IMR-90 (cell line): Measurements from ENCODE around the gene WASHC4. TPM values are rescaled to one million over a fixed set of nuclear protein-coding genes. Genes with fewer than 3 reads are reported as not detected.

Source experiments
- ATAC-seq: fragments of 200-7000 bp; cut with Tn5 transposase; 2 replicates; pipeline ENCODE4 v1.9.1; 2020; ENCODE audit warnings: low read depth, mild to moderate bottlenecking, moderate library complexity
- BruUV-seq: library from RNA; stranded (reverse); fragments of 400-500 nt; replicated peaks from 2 replicates; lab custom pipeline; 2021; lab: Mats Ljungman, UMichigan
- CTCF ChIA-PET: fragments of 300-600 bp; formaldehyde crosslinking; extraction: SDS; loops from one replicate; lab custom pipeline; 2021; ENCODE audit warnings: antibody characterized with exemption; lab: Yijun Ruan, JAX
- POLR2A ChIA-PET: fragments of 300-600 bp; sonication (Branson Sonifier 250); formaldehyde crosslinking; loops from one replicate; lab custom pipeline; 2022; ENCODE audit warnings: antibody characterized with exemption; ENCODE audit not compliant: unreplicated experiment; lab: Charles Lee
- DNase-seq: peaks from one replicate; pipeline ENCODE4 v3.0.0; 2013
- H2AFZ ChIP-seq: replicated peaks from 2 replicates; pipeline ENCODE3; 2013; ENCODE audit warnings: low read length, mild to moderate bottlenecking; ENCODE audit not compliant: poor library complexity
- H2AK5ac ChIP-seq: 2 replicates; pipeline ENCODE4 v1.6.1; 2013; ENCODE audit warnings: low read depth, low read length, inconsistent platforms
- H2AK9ac ChIP-seq: replicated peaks from 2 replicates; pipeline ENCODE3; 2013; ENCODE audit warnings: mild to moderate bottlenecking, low read depth, low read length, moderate library complexity; ENCODE audit not compliant: poor library complexity
- H2BK120ac ChIP-seq: 2 replicates; pipeline ENCODE4 v1.6.1; 2013; ENCODE audit warnings: low read depth, low read length, inconsistent platforms
- H2BK15ac ChIP-seq: 3 replicates; pipeline ENCODE4 v1.6.1; 2013; ENCODE audit warnings: low read depth, low read length, inconsistent platforms
- H2BK20ac ChIP-seq: 2 replicates; pipeline ENCODE4 v1.6.1; 2013; ENCODE audit warnings: low read depth, mild to moderate bottlenecking, inconsistent platforms, low read length, moderate library complexity
- H2BK5ac ChIP-seq: 2 replicates; pipeline ENCODE4 v1.6.1; 2013; ENCODE audit warnings: mild to moderate bottlenecking, low read depth, low read length, inconsistent platforms; ENCODE audit not compliant: poor library complexity, severe bottlenecking
- H3K14ac ChIP-seq: replicated peaks from 2 replicates; pipeline ENCODE4 v1.6.1; 2013; ENCODE audit warnings: low read depth, low read length, inconsistent platforms
- H3K18ac ChIP-seq: 2 replicates; pipeline ENCODE4 v1.6.1; 2013; ENCODE audit warnings: low read depth, low read length, control low read depth
- H3K23ac ChIP-seq: 2 replicates; pipeline ENCODE4 v1.6.1; 2013; ENCODE audit warnings: low read depth, low read length, inconsistent platforms
- H3K27ac ChIP-seq: 2 replicates; pipeline ENCODE4 v1.5.1; 2013; ENCODE audit warnings: mild to moderate bottlenecking, control low read depth, low read length; ENCODE audit not compliant: insufficient read depth
- H3K27me3 ChIP-seq: 2 replicates; pipeline ENCODE4 v1.6.1; 2013; ENCODE audit warnings: low read length; ENCODE audit not compliant: control insufficient read depth, insufficient read depth
- H3K36me3 ChIP-seq: 2 replicates; pipeline ENCODE4 v1.6.1; 2013; ENCODE audit warnings: low read length, mixed read lengths; ENCODE audit not compliant: control insufficient read depth, insufficient read depth
- H3K4ac ChIP-seq: 2 replicates; pipeline ENCODE4 v1.6.1; 2013; ENCODE audit warnings: low read depth, low read length, inconsistent platforms
- H3K4me1 ChIP-seq: 2 replicates; pipeline ENCODE4 v1.6.1; 2013; ENCODE audit warnings: low read length, mixed read lengths; ENCODE audit not compliant: control insufficient read depth, insufficient read depth
- H3K4me2 ChIP-seq: 2 replicates; pipeline ENCODE4 v1.6.1; 2013; ENCODE audit warnings: low read depth, mild to moderate bottlenecking, control low read depth, low read length, moderate library complexity
- H3K4me3 ChIP-seq: 2 replicates; pipeline ENCODE4 v1.5.1; 2013; ENCODE audit warnings: low read depth, mild to moderate bottlenecking, control low read depth, low read length, moderate library complexity; ENCODE audit not compliant: insufficient read depth
- H3K56ac ChIP-seq: 2 replicates; pipeline ENCODE4 v1.6.1; 2013; ENCODE audit warnings: low read length, inconsistent platforms; ENCODE audit not compliant: insufficient read depth; ENCODE audit errors: extremely low read depth
- H3K79me1 ChIP-seq, 2 experiments: 2 replicates each; pipeline ENCODE4 v1.6.1; 2013; ENCODE audit warnings: low read length in 2 of 2, inconsistent platforms in 1 of 2, low read depth in 1 of 2
- H3K9ac ChIP-seq: 2 replicates; pipeline ENCODE4 v1.6.1; 2013; ENCODE audit warnings: low read depth, low read length, control low read depth
- H3K9me1 ChIP-seq: 2 replicates; pipeline ENCODE4 v1.6.1; 2013; ENCODE audit warnings: low read length, inconsistent platforms; ENCODE audit not compliant: insufficient read depth
- H3K9me3 ChIP-seq: 2 replicates; pipeline ENCODE4 v1.6.1; 2013; ENCODE audit warnings: low read length; ENCODE audit not compliant: control insufficient read depth, insufficient read depth
- H4K20me1 ChIP-seq: 2 replicates; pipeline ENCODE4 v1.6.1; 2013; ENCODE audit warnings: low read length, inconsistent platforms; ENCODE audit not compliant: insufficient read depth
- H4K5ac ChIP-seq: 2 replicates; pipeline ENCODE4 v1.6.1; 2013; ENCODE audit warnings: mild to moderate bottlenecking, low read depth, low read length, control low read depth
- H4K8ac ChIP-seq, 2 experiments: 2 replicates each; pipeline ENCODE4 v1.6.1; 2013; ENCODE audit warnings: low read depth in 2 of 2, low read length in 2 of 2, control low read depth in 1 of 2, inconsistent platforms in 1 of 2
- H4K91ac ChIP-seq: 2 replicates; pipeline ENCODE4 v1.6.1; 2013; ENCODE audit warnings: low read depth, low read length, inconsistent platforms; ENCODE audit not compliant: insufficient read depth
- ELK1 ChIP-seq: fragments of 150-350 bp; IDR thresholded peaks from 2 replicates; pipeline ENCODE4 v1.6.1; 2016; ENCODE audit warnings: low read depth, mild to moderate bottlenecking, low read length, moderate library complexity, borderline replicate concordance
- FOS ChIP-seq: fragments of 150-350 bp; IDR thresholded peaks from 2 replicates; pipeline ENCODE4 v1.6.1; 2016; ENCODE audit warnings: low read depth, low read length
- MXI1 ChIP-seq: IDR thresholded peaks from 2 replicates; pipeline ENCODE4 v1.6.1; 2012; ENCODE audit warnings: low read depth, mild to moderate bottlenecking, low read length, moderate library complexity, borderline replicate concordance
- NFE2L2 ChIP-seq: fragments of 150-350 bp; IDR thresholded peaks from 2 replicates; pipeline ENCODE4 v1.6.1; 2016; ENCODE audit warnings: low read depth, mild to moderate bottlenecking, low read length
- POLR2A ChIP-seq: IDR thresholded peaks from 2 replicates; pipeline ENCODE4 v1.6.1; 2012; ENCODE audit warnings: mild to moderate bottlenecking, low read depth, low read length
- SMC3 ChIP-seq: fragments of 150-350 bp; IDR thresholded peaks from 2 replicates; pipeline ENCODE4 v1.6.1; 2016; ENCODE audit warnings: low read depth, mild to moderate bottlenecking, antibody characterized with exemption, low read length, moderate library complexity
- WGBS, 2 experiments: methylation state at CpG; one replicate each; pipeline versions ENCODE4 v1.1.5 to v1.1.7; 2013; ENCODE audit warnings: missing lambda C conversion rate in 2 of 2; ENCODE audit not compliant: insufficient read length in 1 of 2; ENCODE audit errors: extremely low coverage in 2 of 2; 5-methylcytosine and 5-hydroxymethylcytosine counted together
- dilution Hi-C: fragments of 300-500 bp; cut with HindIII; formaldehyde crosslinking; loops from one replicate; pipeline ENCODE4 v1.14.3; 2018; ENCODE audit warnings: low sequenced_read_pairs; ENCODE audit not compliant: unreplicated experiment
- in situ Hi-C: fragments of 300-500 bp; cut with MboI; formaldehyde crosslinking; loops from 3 replicates; pipeline ENCODE4 v1.14.3; 2019; ENCODE audit warnings: low sequenced_read_pairs, inconsistent platforms, mixed read lengths
- intact Hi-C: fragments of 100-400 bp; cut with micrococcal nuclease; formaldehyde crosslinking; loops from 2 replicates; pipeline ENCODE4 v1.10.0; 2022
- polyA plus RNA-seq, 3 experiments: library from polyadenylated mRNA; depleted of rRNA; stranded (reverse); fragments of >200 nt; gene quantifications; 2 replicates each; pipeline ENCODE4 v1.2.3, GENCODE V29; 2012; ENCODE audit warnings: low replicate concordance in 1 of 3
- total RNA-seq: library from RNA; depleted of rRNA; stranded (reverse); fragments of >200 nt; gene quantifications from 2 replicates; pipeline ENCODE4 v1.2.3, GENCODE V29; 2012

The WASHC4 gene
- total and polyA plus RNA-seq, 2 of the 4 experiments (the other 2 are of a cell fraction), result 16.4 to 47.0 TPM

GRCh38 chr12:105204916-105205315, 97.4 kb downstream of the WASHC4 start:
- peak overlapping the region; percentile 17; the same call in 1 of the 2 replicates for H2AK5ac ChIP-seq
- POLR2A ChIA-PET, result interaction anchor here (1.0 kb wide), 1 partner anchor 20 kb away, joined by 5 read pairs; no protein-coding TSS in a partner anchor
- intact Hi-C loops (no loop called here), dilution Hi-C loops (no loop called here), in situ Hi-C loops (loop anchor here (25.0 kb wide), 1 partner anchor 182 kb away; no protein-coding TSS in a partner anchor)
- TF ChIP-seq ELK1 (no peak), POLR2A (no peak), MXI1 (no peak), NFE2L2 (peak; percentile 77), FOS (0 out of 2 replicates have a peak, but pooled peaks have one; percentile 22), SMC3 (0 out of 2 replicates have a peak, but pooled peaks have one; percentile 5)
- H3K79me1 ChIP-seq, result peaks cover 17 to 78% of the 10 kb centered on the region in 2 experiments
- H4K20me1 ChIP-seq, result no peaks in the 10 kb centered on the region
- H2AFZ ChIP-seq, result no peak overlapping the region
- no peak overlapping the region for H3K27ac ChIP-seq
- H2BK5ac ChIP-seq, result no peak overlapping the region
- H2BK20ac ChIP-seq, result no peak overlapping the region
- peaks cover 20% of the 10 kb centered on the region for H3K9me1 ChIP-seq
- no TSS peak for BruUV-seq
- H3K56ac ChIP-seq, result no peak overlapping the region
- no peak overlapping the region for H4K91ac ChIP-seq
- no peaks in the 10 kb centered on the region for H3K9me3 ChIP-seq
- CTCF ChIA-PET, result interaction anchor here (0.5 kb wide), 1 partner anchor 57 kb away, joined by 3 read pairs; no protein-coding TSS in a partner anchor
- H2AK9ac ChIP-seq, result peak overlapping the region; percentile 77
- no peak overlapping the region for H3K4ac ChIP-seq
- no peak overlapping the region for H3K23ac ChIP-seq
- WGBS, 2 experiments, result 100% methylated on average over 1 of the region's 6 CpGs; no CpG with 5 or more reads in 1 of the 2 experiments
- ATAC-seq, result peak; percentile 40
- H4K5ac ChIP-seq, result no peak overlapping the region
- peak; percentile 84 for DNase-seq
- H3K4me2 ChIP-seq, result no peak overlapping the region
- no peak overlapping the region for H4K8ac ChIP-seq
- H3K4me3 ChIP-seq, result no peak overlapping the region
- no peak overlapping the region for H2BK120ac ChIP-seq
- H2BK15ac ChIP-seq, result no peak overlapping the region
- H3K18ac ChIP-seq, result no peak overlapping the region
- peaks cover 12% of the 10 kb centered on the region for H3K4me1 ChIP-seq
- no peak overlapping the region for H3K9ac ChIP-seq
- H3K27me3 ChIP-seq, result no peaks in the 10 kb centered on the region
- H3K36me3 ChIP-seq, result peaks cover 60% of the 10 kb centered on the region
- no peak overlapping the region for H3K14ac ChIP-seq
